Activated naive CD4-positive, alpha-beta T cell treated with anti-CD3 and anti-CD28 coated beads, Interleukin-2, amount 50 U/mL, for 24 hours (primary cell): ENCODE results near the gene OR13C8.
"Not testable (repeated sequence)": the region's sequence is repeated elsewhere in the genome, so short reads cannot be mapped to it uniquely, and the experiment has no call there.

Source experiments
- H3K27ac Mint-ChIP-seq: one replicate; pipeline ENCODE4 v1.8.0; 2021; ENCODE audit warnings: mild to moderate bottlenecking, mixed read lengths
- H3K27me3 Mint-ChIP-seq: one replicate; pipeline ENCODE4 v1.8.0; 2021; ENCODE audit warnings: mixed read lengths
- H3K36me3 Mint-ChIP-seq: one replicate; pipeline ENCODE4 v1.8.0; 2021; ENCODE audit warnings: mixed read lengths
- H3K4me1 Mint-ChIP-seq: one replicate; pipeline ENCODE4 v1.8.0; 2021; ENCODE audit warnings: mixed read lengths
- H3K4me3 Mint-ChIP-seq: one replicate; pipeline ENCODE4 v1.8.0; 2021; ENCODE audit warnings: mild to moderate bottlenecking, mixed read lengths
- H3K9me3 Mint-ChIP-seq: one replicate; pipeline ENCODE4 v1.8.0; 2021; ENCODE audit warnings: mixed read lengths

OR13C8 gene

GRCh38 chr9:104568868-104569267 is at the start of gene OR13C8:
OR13C8 (plus strand) TSS chr9:104569168; CDS start chr9:104569168, 0 bp downstream.
- Mint-ChIP-seq H3K36me3 (no peaks in the 10 kb centered on the region), H3K9me3 (peaks cover 9% of the 10 kb centered on the region), H3K4me1 (no peaks in the 10 kb centered on the region), H3K27ac (no peak within 1 kb of the TSS), H3K4me3 (no peak within 1 kb of the TSS), H3K27me3 (peaks cover 1% of the 10 kb centered on the region)

- not testable (repeated sequence) for H3K27me3 Mint-ChIP-seq, H3K4me1 Mint-ChIP-seq, H3K36me3 Mint-ChIP-seq, H3K4me3 Mint-ChIP-seq, H3K27ac Mint-ChIP-seq, H3K9me3 Mint-ChIP-seq
These were observed 48.7 kb upstream of the OR13C8 start for GRCh38 chr9:104520241-104520640.

- Mint-ChIP-seq H3K4me1 (no peaks in the 10 kb centered on the region), H3K27me3 (peaks cover 2% of the 10 kb centered on the region), H3K27ac (no peak within 1 kb of the TSS)
These were observed 41.9 kb upstream of the OR13C8 start, which contains the start of gene OR13C4 for GRCh38 chr9:104527109-104527508. OR13C4 (minus strand) TSS chr9:104527209; CDS start chr9:104527209, 0 bp downstream.

GRCh38 chr9:104536756-104537155 is 32.2 kb upstream of the OR13C8 start, which contains the start of gene OR13C3:
OR13C3 (minus strand) TSS chr9:104536856; CDS start chr9:104536723, 133 bp downstream.
- H3K36me3 Mint-ChIP-seq: no peaks in the 10 kb centered on the region
- H3K27me3 Mint-ChIP-seq: no peaks in the 10 kb centered on the region
- H3K4me1 Mint-ChIP-seq: no peaks in the 10 kb centered on the region
- H3K9me3 Mint-ChIP-seq: no peaks in the 10 kb centered on the region
- no peak within 1 kb of the TSS for H3K4me3 Mint-ChIP-seq
- no peak within 1 kb of the TSS for H3K27ac Mint-ChIP-seq

More at GRCh38 chr9:104527109-104527508, 41.9 kb upstream of the OR13C8 start, which contains the start of gene OR13C4:
- Mint-ChIP-seq H3K9me3 (peaks cover 4% of the 10 kb centered on the region), H3K36me3 (no peaks in the 10 kb centered on the region), H3K4me3 (no peak within 1 kb of the TSS)

- no peaks in the 10 kb centered on the region for H3K4me1 Mint-ChIP-seq
- H3K4me3 Mint-ChIP-seq: no peak overlapping the region
- no peaks in the 10 kb centered on the region for H3K27me3 Mint-ChIP-seq
These were observed 29.7 kb upstream of the OR13C8 start for GRCh38 chr9:104539275-104539674.

GRCh38 chr9:104544644-104545043 is 24.3 kb upstream of the OR13C8 start:
- Mint-ChIP-seq H3K27ac (no peak overlapping the region), H3K4me1 (no peaks in the 10 kb centered on the region), H3K9me3 (no peaks in the 10 kb centered on the region), H3K27me3 (no peaks in the 10 kb centered on the region), H3K4me3 (no peak overlapping the region), H3K36me3 (no peaks in the 10 kb centered on the region)

More at GRCh38 chr9:104539275-104539674, 29.7 kb upstream of the OR13C8 start:
- Mint-ChIP-seq H3K27ac (no peak overlapping the region), H3K9me3 (no peaks in the 10 kb centered on the region), H3K36me3 (no peaks in the 10 kb centered on the region)

- Mint-ChIP-seq H3K27me3 (peaks cover 2% of the 10 kb centered on the region), H3K4me3 (no peak overlapping the region), H3K36me3 (no peaks in the 10 kb centered on the region), H3K4me1 (no peaks in the 10 kb centered on the region), H3K27ac (no peak overlapping the region), H3K9me3 (peaks cover 7% of the 10 kb centered on the region)
These were observed 15.7 kb upstream of the OR13C8 start for GRCh38 chr9:104553261-104553660.

- Mint-ChIP-seq H3K4me1 (no peaks in the 10 kb centered on the region), H3K36me3 (no peaks in the 10 kb centered on the region), H3K27ac (no peak overlapping the region), H3K27me3 (peaks cover 2% of the 10 kb centered on the region), H3K4me3 (no peak overlapping the region), H3K9me3 (peaks cover 8% of the 10 kb centered on the region)
These were observed 13.4 kb upstream of the OR13C8 start for GRCh38 chr9:104555521-104555920.

GRCh38 chr9:104556830-104557634 is 11.9 kb upstream of the OR13C8 start:
- H3K36me3 Mint-ChIP-seq: no peaks in the 10 kb centered on the region
- peaks cover 8% of the 10 kb centered on the region for H3K9me3 Mint-ChIP-seq
- H3K27ac Mint-ChIP-seq: no peak overlapping the region
- no peak overlapping the region for H3K4me3 Mint-ChIP-seq
- no peaks in the 10 kb centered on the region for H3K4me1 Mint-ChIP-seq
- H3K27me3 Mint-ChIP-seq: peaks cover 2% of the 10 kb centered on the region

- no peak overlapping the region for H3K27ac Mint-ChIP-seq
- H3K4me1 Mint-ChIP-seq: no peaks in the 10 kb centered on the region
- peaks cover 1% of the 10 kb centered on the region for H3K27me3 Mint-ChIP-seq
- H3K4me3 Mint-ChIP-seq: no peak overlapping the region
- H3K36me3 Mint-ChIP-seq: no peaks in the 10 kb centered on the region
- H3K9me3 Mint-ChIP-seq: no peaks in the 10 kb centered on the region
These were observed 4.6 kb upstream of the OR13C8 start for GRCh38 chr9:104564358-104564757.

GRCh38 chr9:104572612-104573011 is 3.6 kb downstream of the OR13C8 start:
- Mint-ChIP-seq H3K27me3 (peaks cover 1% of the 10 kb centered on the region), H3K36me3 (no peaks in the 10 kb centered on the region), H3K4me3 (no peak overlapping the region), H3K4me1 (no peaks in the 10 kb centered on the region), H3K27ac (no peak overlapping the region), H3K9me3 (peaks cover 13% of the 10 kb centered on the region)

GRCh38 chr9:104575456-104575855 is 6.5 kb downstream of the OR13C8 start:
- Mint-ChIP-seq H3K4me1 (no peaks in the 10 kb centered on the region), H3K27me3 (no peaks in the 10 kb centered on the region), H3K36me3 (no peaks in the 10 kb centered on the region), H3K9me3 (peaks cover 13% of the 10 kb centered on the region), H3K27ac (no peak overlapping the region), H3K4me3 (no peak overlapping the region)

GRCh38 chr9:104577263-104577662 is 8.3 kb downstream of the OR13C8 start:
- no peak overlapping the region for H3K4me3 Mint-ChIP-seq
- peaks cover 2% of the 10 kb centered on the region for H3K27me3 Mint-ChIP-seq
- no peaks in the 10 kb centered on the region for H3K4me1 Mint-ChIP-seq
- peaks cover 11% of the 10 kb centered on the region for H3K9me3 Mint-ChIP-seq
- no peaks in the 10 kb centered on the region for H3K36me3 Mint-ChIP-seq
- no peak overlapping the region for H3K27ac Mint-ChIP-seq

- no peaks in the 10 kb centered on the region for H3K9me3 Mint-ChIP-seq
- H3K36me3 Mint-ChIP-seq: no peaks in the 10 kb centered on the region
- no peak overlapping the region for H3K27ac Mint-ChIP-seq
- H3K27me3 Mint-ChIP-seq: peaks cover 2% of the 10 kb centered on the region
- H3K4me3 Mint-ChIP-seq: no peak overlapping the region
- H3K4me1 Mint-ChIP-seq: no peaks in the 10 kb centered on the region
These were observed 11.6 kb downstream of the OR13C8 start for GRCh38 chr9:104580562-104580961.

- no peaks in the 10 kb centered on the region for H3K4me1 Mint-ChIP-seq
- no peak overlapping the region for H3K27ac Mint-ChIP-seq
- H3K36me3 Mint-ChIP-seq: no peaks in the 10 kb centered on the region
- H3K9me3 Mint-ChIP-seq: no peaks in the 10 kb centered on the region
- no peaks in the 10 kb centered on the region for H3K27me3 Mint-ChIP-seq
- no peak overlapping the region for H3K4me3 Mint-ChIP-seq
These were observed 17.7 kb downstream of the OR13C8 start for GRCh38 chr9:104586496-104587180.

- no peaks in the 10 kb centered on the region for H3K4me1 Mint-ChIP-seq
- H3K27me3 Mint-ChIP-seq: no peaks in the 10 kb centered on the region
- H3K36me3 Mint-ChIP-seq: no peaks in the 10 kb centered on the region
- H3K9me3 Mint-ChIP-seq: peaks cover 12% of the 10 kb centered on the region
- H3K4me3 Mint-ChIP-seq: no peak overlapping the region
- H3K27ac Mint-ChIP-seq: no peak overlapping the region
These were observed 20.7 kb downstream of the OR13C8 start for GRCh38 chr9:104589626-104590025.
